ENCODE measurements around the gene DISP2. TPM values are rescaled to one million over a fixed set of nuclear protein-coding genes. Genes with fewer than 3 reads are reported as not detected.

Gene DISP2
- total RNA-seq, 1 donor from 2014 or later: 1.0 TPM

GRCh38 chr15:40382580-40383456 is 24.8 kb downstream of the DISP2 start, which contains the start of gene KNSTRN:
KNSTRN (plus strand) TSS chr15:40382721; CDS start chr15:40382836, 115 bp downstream.
- intact Hi-C loops (cut with micrococcal nuclease): loop anchor here (1.0 to 5.0 kb wide), 11 partner anchors 15 to 379 kb away; partner anchors contain the start of genes CCDC32, DISP2, GCHFR and INAFM2

GRCh38 chr15:40386480-40386879 is 28.5 kb downstream of the DISP2 start:
- intact Hi-C loops (cut with micrococcal nuclease): no loop called here

DNA sequence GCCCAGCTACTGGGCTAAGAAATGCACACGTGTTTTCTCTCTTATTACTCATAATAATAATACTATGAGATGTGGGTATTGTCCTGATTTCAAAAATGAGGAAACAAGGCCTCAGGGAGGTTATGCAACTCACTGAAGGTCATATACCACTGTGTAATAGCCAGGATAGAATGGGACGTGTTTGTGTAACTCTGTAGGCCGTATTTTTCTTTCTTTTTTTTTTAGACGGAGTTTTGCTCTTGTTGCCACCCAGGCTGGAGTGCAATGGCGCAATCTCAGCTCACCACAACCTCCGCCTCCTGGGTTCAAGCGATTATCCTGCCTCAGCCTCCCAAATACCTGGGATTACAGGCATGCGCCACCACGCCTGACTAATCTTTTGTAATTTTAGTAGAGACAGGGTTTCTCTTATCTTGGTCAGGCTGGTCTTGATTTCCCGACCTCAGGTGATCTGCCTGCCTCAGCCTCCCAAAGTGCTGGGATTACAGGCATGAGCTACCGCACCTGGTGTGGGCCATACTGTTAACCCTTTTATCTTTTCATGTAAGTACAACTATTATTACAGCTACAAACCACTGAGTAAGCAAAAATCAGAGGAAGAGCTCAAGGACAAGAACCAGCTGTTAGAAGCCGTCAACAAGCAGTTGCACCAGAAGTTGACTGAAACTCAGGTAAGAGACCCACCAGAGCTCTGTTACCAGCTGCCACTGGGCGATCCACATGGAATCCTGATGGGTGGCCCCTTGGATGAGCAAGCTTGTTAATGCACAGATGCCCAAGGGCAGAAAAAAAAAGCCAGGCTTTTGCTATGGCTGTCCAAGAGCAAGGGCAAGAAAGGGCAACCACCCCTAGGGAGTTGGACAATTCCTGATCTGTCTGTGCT is 31.2 kb downstream of the DISP2 start:
- intact Hi-C loops (cut with micrococcal nuclease): no loop called here

GRCh38 chr15:40389824-40390595 is 32.0 kb downstream of the DISP2 start:
- intact Hi-C loops (cut with micrococcal nuclease): no loop called here

DNA sequence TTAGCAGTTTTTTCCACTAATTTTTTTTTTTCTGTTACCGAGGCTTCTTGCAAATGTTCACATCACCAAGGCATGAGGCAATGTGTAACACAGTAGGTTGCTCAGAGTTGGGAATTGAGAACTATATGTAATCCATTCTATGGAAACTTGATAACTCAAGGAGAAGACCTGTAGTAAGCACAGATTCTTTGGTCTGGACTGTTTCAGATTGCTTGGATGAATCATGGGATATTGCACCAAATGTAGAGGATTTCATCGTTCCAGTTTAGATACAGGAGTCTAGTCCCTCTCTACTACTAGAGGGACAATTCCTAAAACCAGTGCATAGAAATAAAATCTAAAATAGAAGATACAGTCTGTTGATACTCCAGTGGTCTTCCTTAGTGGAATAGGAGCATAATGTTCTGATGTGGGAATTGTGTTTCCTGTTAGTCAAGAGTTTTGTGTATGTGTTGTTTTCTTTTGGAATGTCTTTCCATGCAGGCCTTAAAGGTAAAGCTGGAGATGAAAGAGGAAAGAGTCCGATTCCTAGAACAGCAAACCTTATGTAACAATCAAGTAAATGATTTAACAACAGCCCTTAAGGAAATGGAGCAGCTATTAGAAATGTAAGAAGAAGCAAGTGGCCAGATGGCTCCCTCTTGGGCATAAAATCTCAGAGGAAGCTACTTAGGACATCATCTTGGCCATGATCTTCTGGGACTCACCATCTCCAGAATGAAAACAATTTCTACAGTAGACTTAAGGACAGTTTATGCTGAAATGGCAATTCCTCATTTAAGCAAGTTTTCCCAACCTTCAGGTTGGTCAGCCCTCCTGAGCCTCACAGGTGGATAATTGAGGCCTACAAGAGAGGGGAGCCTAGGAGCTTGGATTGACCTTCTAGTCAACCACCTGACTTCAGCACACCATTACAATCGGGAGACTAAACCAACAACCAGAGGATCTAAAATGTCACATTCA is 35.2 kb downstream of the DISP2 start:
- intact Hi-C loops (cut with micrococcal nuclease): no loop called here

GRCh38 chr15:40397688-40398412 is 39.8 kb downstream of the DISP2 start:
- intact Hi-C loops (cut with micrococcal nuclease): loop anchor here (1.0 to 2.0 kb wide), 2 partner anchors 11 to 15 kb away; partner anchors contain the start of gene KNSTRN

DNA sequence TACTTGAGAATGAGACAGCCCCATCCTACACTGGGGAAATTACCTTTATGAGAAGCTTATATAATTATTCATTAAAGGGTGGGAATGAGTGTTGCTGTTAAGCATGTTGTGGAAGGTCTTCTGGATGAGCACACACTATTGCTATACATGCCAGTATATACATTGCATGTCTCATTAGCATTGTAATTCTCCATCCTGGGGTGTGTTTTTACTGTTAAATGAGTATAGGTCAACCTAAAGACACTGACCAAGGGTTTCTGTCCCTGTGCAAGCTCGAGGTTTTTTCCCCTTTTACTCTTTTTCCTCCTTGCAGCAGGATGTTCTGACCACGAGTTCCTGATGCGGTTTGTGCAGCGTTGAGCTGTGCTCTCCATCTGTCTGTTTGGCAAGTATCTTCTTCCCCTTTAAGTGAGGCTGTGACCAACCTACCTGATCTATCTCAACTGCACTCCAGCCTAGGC is 40.4 kb downstream of the DISP2 start:
- intact Hi-C loops (cut with micrococcal nuclease): loop anchor here (1.0 to 2.0 kb wide), 2 partner anchors 11 to 16 kb away; partner anchors contain the start of gene KNSTRN

DNA sequence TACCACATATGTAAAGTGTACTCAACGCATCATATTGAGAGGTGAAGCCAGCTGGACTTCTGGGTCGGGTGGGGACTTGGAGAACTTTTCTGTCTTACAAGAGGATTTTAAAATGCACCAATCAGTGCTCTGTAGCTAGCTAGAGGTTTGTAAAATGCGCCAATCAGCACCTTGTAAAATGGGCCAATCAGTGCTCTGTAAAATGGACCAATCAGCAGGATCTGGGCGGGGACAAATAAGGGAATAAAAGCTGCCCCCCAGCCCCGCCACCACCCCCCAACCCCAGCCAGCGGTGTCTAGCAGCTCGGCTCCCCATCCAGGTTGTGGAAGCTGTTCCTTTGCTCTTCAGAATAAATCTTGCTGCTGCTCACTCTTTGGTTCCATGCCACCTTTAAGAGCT is 41.4 kb downstream of the DISP2 start:
- intact Hi-C loops (cut with micrococcal nuclease): loop anchor here (2.0 kb wide), 1 partner anchor 17 kb away; the partner anchor contains the start of gene KNSTRN

- intact Hi-C loops (cut with micrococcal nuclease): loop anchor here (1.0 to 2.0 kb wide), 2 partner anchors 23 to 37 kb away; partner anchors contain the start of gene KNSTRN
Observed at GRCh38 chr15:40405501-40406381, 47.7 kb downstream of the DISP2 start, which contains the start of gene IVD. IVD (plus strand) TSS chr15:40405795; CDS start chr15:40405828, 33 bp downstream.

GRCh38 chr15:40407330-40407990 is 49.4 kb downstream of the DISP2 start:
- intact Hi-C loops (cut with micrococcal nuclease): no loop called here

DNA sequence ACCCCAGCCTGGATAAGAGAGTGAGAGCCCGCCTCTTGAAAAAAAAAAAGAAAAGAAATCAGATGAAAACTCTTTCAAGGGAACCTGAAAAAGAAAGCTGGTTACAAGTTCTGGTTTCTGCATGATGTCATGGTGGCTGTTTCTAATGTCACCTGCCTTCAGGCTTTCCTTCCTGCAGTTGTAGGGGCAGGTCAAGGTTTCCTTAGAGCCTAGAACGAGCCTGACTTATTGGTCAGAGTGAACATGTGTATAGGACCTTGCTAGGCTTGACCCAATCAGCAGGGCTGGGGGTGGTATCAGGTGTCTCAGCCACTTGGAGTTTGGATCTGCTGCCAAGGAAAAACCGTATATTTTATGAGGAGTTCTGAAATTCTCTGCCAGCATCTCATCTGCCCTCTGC is 51.3 kb downstream of the DISP2 start:
- intact Hi-C loops (cut with micrococcal nuclease): loop anchor here (1.0 to 2.0 kb wide), 2 partner anchors 11 to 13 kb away; no protein-coding TSS in a partner anchor

DNA sequence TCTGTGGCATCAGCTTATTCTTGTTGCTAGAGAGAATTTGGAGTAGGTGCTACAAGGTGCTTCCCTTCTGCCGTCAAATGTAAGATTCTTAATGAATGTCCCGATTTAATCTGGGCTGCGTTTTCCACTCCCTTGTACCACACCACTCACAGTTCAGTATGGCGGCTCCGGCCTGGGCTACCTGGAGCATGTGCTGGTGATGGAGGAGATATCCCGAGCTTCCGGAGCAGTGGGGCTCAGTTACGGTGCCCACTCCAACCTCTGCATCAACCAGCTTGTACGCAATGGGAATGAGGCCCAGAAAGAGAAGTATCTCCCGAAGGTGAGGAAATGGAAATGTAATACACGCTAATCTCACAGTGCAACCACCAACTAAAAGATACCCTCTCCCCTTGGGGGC is 52.5 kb downstream of the DISP2 start:
- intact Hi-C loops (cut with micrococcal nuclease): no loop called here

DNA sequence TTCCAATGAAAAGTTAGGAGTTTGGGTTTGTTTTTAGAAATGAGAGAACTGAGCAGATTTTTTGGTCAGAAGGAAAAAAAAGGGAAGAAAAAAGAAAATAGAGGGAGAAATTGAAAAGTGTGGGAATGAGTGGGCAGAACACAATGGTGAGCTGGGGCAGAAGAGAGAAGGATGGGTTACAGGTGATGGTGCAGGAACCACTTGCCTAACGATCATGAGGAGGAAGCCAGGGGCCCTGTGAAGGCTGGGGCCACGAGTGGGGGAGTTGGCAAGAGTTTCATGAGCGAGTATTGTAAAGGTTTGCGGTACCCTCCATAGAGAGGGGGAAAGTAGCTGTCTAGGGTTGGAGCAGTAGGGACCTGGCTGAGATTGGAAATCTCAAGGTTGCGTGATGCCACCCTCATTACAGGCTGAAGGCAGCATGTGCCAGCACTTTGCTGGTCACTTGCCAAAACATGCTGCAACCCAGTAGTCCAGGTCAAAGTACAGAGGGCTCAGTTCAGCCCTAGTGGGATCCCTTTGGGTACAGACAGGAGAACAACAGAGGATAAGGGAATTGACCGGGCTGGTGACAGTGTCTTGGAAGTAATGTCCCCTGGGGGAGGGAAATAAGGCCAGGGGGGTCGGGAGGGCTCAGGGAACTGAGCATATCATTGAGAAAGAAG is 54.2 kb downstream of the DISP2 start:
- intact Hi-C loops (cut with micrococcal nuclease): no loop called here

DNA sequence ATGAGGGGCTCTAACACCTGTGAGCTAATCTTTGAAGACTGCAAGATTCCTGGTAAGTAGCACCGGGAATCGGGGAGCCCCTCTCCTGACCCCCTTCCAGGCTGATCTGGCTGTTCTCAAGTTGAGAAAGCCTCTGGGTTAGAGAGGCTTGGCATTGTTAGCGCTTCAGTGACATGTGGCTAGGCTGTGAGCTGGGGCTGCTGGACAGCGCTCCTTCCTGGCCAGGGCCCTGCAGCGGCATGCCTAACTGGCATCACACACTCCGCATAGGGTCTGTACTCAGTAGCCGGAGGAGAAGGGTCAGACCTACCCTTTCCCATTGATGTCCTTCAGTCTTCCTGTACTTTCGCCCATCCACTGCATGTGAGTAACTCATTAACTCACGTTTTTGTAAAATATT is 55.0 kb downstream of the DISP2 start:
- intact Hi-C loops (cut with micrococcal nuclease): no loop called here

DNA sequence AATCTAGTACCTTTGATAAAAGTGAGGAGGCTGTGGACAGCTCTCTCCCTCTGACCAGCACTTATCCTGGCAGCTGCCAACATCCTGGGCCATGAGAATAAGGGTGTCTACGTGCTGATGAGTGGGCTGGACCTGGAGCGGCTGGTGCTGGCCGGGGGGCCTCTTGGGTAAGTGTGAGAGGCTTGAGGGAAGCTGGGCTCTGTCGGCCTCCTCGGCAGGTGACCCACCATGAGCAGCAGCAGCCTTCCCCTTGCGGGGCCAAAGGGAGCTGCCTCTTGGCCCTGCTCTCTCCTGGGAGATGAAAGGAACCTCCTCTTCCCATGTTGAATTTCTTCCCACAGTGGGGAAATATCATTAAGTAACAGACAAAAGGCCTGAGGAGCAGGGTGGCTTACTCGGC is 56.8 kb downstream of the DISP2 start:
- intact Hi-C loops (cut with micrococcal nuclease): no loop called here

- intact Hi-C loops (cut with micrococcal nuclease): no loop called here
Observed at GRCh38 chr15:40415226-40415625, 57.2 kb downstream of the DISP2 start.

DNA sequence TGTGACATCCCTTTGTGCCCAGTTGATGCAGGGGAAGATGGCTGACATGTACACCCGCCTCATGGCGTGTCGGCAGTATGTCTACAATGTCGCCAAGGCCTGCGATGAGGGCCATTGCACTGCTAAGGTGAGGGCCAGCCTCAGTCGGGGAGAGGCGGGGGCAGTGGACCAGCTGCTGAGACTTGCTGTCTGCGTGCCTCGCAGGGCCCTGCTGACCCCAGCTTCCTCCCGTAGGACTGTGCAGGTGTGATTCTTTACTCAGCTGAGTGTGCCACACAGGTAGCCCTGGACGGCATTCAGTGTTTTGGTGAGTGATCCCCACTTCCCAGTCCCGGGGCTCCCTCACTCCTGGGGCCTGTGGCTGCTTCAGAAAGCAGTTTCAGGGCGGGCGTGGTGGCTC is 58.0 kb downstream of the DISP2 start:
- intact Hi-C loops (cut with micrococcal nuclease): no loop called here

Data from T-helper 1 cell treated with Interleukin-12 subunit alpha and Interleukin-12 subunit beta and Interleukin-4 antibody, amounts not matched to agents 30 ng/mL and 1 ng/mL, for 36 hours (primary cell).